ENCODE data around the gene FTO.

DNA sequence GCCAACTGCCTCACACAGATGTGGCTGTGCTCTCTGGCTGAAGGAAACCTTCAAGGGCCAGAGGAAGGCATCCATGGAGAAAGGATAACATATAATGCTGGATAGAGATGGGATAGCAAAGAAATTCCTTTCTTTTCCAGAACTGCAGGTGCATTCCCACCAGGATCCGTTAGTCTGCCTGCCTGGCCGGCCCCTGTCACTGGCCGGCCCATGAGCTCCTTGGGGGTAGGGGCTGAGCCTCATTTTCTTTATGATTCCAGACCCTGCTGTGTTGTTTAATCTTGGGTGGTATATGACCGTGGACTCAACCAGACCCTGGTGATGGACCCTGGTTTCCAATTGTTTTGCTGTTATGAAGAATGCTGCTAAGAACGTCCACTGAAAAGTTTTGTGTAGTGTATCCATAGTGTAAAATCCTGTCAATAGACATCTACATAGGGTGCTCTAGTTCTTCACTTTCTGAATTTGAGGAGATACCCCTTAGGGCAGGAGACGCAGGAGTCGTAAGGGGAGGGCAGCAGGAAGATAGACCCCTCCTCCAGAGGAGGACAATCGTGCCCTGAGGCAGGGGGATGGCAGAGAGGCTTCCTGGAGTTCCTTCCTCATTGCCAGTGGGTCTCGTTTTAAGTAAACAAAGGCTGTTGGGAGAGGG lies 489.2 kb downstream of the FTO start:
- TF ChIP-seq POLR2AphosphoS5 (IDR thresholded peaks at IDR 0.05; ENCODE audit: borderline replicate concordance, low read depth, low read length) (no peak), EZH2 (IDR thresholded peaks at IDR 0.05) (no peak)

All from SK-N-MC (cell line).